UCSD-AML1 (cell line): ENCODE measurements around the gene PKNOX2.

ENCODE experiments used
- DNase-seq: peaks from one replicate; lab custom pipeline; 2025; ENCODE audit not compliant: unreplicated experiment; lab: John Stamatoyannopoulos, UW

PKNOX2 gene

DNA sequence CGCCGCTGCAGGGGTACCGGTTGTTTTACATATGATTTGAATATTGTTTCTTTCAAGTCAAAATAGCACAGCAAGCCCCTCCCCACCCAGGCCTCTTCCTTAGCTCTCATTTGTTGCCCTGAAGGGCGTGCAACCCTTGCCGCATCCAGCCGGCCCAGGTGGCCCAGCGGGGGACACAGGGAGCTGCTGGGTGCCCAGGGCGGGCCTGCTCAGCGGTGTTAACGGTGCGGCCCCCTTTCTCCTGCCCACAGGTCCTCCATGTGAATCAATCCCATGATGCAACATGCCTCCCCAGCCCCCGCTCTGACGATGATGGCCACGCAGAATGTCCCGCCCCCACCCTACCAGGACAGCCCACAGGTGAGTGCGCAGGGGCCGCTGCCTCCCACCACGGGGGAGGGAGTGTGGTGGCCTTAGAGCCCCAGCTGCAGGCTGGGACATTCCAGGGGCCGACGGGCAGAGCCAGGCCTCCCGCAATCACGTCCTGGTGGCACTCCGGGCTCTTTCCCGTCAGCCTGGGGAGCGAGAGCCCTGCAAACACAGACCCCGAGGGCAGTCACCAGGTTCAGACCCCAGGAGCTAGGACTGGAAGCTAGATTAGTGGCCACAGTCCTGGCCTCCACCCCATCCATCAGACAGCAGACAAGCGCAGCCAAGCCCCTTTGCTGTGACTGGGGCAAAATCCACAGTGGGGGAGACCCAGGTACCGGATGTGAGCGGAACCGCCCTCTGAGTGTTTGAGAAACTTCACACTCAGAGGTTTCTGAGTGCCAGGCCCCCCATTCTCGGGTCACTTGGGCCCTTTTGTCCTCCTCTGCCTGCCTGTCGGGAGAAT lies 186.7 kb downstream of the PKNOX2 start:
- no peak for DNase-seq

DNA sequence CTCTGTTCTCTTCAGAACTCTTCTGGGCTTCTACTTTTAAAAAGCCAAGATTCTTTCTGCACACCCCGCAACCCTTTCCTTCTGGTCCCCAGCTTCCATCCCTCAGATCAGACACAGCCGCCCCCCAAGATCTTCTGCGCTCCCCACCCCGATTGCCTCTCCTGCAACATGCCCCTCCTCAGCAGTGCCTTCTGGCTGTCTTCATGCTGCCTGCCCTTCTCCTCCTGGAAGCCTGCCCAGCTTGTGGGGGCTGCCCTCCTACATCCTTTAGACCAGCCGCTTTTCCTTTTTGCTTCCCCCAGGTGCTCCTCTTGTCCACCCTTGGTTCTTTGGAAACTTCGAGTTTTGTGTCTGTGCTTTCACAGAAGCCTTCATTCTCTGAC lies 187.3 kb downstream of the PKNOX2 start:
- DNase-seq: no peak

DNA sequence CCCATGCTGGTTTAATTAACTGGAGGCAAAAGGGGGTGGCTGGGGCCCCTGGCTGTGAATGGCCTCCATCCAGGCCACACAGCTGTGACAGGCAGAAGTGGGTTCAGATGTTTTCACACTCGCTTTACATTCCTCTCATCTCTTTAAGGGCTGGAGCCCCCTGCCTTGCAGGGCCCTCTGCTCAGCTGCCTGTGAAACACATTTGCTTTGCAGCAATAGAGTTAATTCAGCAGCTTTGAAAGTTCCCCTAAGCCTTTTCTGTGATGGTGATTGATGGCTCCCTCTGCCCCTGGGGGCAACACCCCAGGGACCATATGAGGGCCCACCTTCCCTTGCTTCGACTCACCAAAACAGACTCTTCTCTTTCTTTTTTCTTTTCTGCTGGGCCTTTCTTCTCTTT lies 192.2 kb downstream of the PKNOX2 start:
- no peak for DNase-seq

DNA sequence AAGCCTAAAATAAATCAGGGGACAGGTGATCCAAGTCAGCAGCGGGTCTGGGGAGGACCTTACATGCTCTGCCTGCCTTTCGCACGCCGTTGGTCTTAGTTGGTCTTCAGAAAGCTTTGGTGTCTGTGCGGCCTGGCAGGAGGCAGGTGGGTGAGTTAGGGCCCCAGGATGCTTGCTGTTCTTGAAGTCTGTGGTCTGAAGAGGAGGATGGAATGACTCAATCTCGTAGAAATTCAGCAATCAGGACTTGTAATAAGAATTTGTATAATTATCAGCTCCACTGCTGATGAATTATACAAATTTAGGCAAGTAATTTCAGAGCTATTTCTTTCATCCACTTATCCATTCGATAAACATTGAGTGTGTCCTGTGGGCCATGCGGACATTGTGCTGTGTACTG lies 193.0 kb downstream of the PKNOX2 start:
- no peak for DNase-seq

DNA sequence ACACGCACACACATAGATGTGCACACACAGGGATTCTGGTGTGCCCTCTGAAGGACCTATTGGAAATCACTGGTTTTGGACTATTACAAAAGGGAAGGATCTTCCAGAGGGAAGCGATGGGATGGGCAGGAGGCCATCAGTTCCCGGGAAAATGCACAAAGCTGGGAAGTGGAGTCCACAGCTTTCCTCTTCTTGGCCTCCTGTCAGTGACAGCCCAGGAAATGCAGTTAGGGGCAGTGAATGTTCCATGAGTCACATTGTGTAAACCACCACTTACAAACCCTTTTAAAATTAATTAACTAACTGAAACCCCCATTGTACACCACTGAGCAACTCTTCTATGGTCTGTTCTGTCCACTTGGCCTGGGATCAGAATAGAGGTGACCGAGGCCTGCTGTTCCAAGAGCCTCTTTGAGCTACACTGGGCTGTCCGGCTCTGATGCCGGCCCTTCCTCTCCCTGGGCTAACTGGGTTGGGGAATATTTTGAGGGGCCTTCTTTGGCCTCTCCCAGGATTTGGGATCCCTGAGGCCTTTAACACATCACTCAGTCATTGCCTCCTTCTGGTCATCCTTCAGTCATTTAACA lies 193.8 kb downstream of the PKNOX2 start:
- no peak for DNase-seq

DNA sequence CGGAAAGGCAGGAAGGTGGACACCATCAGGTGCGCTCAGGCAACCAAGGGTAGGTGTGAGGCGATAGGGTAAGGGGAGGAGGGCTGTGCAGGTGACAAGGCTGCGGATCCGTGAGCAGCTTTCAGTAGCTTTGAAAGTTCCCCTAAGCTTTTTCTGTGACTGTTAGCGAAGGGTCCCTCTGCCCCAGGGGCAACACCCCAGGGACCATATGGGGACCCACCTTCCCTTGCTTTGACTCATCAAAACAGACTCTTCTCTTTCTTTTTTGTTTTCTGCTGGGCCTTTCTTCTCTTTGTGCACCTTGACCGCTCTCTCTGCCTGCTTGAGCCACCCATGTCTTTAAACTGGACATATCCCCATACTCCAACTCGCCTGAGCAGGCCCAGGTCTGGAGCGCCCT lies 194.6 kb downstream of the PKNOX2 start:
- no peak for DNase-seq

DNA sequence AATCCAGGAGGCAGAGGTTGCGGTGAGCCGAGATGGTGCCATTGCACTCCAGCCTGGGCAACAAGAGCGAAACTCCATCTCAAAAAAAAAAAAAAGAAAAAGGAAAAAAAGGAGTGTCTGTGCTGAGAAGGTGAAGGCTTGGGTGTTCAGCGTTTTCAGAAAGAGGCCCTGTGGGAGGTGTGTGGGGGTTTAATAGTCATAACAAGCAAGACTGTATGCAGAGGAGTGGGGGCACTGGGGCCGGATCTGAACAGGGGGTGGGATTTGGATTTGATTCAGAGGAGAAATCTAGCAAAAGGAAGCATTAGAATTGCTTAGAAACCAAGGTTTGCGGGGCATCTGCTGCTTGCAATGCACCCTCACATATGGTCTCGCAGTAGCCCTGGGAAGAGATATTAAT lies 195.5 kb downstream of the PKNOX2 start:
- DNase-seq: no peak

DNA sequence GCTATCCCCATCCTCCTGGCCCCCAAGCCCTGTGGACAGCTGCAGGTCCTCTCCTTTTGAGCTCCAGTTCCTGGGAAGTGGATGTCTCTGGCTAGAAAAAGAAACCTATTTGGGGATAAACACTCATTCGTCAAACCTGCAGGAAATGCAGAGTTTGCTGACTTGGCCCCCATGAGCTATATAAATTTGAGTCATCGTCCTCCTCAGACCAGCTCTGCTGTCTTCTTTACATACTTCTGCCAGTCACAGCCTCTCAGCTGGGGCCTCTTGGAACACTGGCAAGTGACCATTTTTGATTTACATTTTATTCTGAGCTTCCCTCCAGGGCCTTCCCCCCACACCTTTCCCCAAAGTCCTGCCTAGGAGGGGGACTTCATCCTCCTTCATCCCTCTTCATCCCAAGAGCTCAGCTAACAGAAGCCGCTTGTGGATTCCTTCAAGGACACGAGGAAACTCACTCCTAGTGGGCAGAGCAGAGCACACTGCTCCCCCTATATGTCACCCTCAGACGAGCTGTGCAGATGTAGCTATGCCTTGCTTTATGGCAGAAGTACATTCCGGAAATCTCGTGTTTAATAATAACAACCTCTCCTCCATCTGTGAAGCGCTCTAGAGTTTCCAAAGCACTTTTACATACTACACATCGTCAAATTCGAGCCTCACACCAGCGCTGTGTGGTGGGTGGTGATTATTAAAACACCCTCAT lies 199.7 kb downstream of the PKNOX2 start:
- no peak for DNase-seq

DNA sequence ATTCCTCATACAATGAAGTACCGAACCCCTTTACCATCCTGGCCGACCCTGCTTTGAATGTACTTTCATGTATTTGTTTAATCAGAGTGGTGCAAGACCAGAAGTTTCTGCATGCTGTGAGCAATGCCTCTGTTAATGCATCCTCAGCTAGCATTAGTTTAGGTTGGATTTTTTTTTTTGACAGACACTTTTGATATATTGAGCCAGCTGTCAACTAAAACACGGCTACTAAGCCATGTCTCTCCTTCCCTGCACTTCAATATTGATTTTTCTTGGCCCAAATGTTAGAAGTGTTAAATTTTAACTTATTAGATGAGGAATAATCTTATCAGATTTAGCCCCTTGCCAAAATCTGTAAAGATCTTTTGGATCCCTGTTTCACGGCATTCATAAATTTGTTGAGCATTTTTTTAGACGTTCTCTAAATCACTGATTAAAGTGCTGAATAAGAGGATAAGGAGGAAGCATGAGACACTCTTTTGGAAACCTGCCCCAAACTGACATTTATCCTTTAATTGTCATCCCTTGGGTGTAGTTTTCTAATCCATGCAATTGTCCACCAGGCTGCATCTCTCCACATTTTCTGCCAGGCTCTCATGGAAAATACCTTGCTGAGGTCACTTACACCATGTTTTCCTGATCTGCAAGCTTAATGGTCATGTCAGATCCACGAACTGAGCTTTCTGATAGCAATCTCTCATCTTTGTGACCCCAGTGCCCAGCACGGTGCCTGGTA lies 200.8 kb downstream of the PKNOX2 start:
- DNase-seq: no peak

DNA sequence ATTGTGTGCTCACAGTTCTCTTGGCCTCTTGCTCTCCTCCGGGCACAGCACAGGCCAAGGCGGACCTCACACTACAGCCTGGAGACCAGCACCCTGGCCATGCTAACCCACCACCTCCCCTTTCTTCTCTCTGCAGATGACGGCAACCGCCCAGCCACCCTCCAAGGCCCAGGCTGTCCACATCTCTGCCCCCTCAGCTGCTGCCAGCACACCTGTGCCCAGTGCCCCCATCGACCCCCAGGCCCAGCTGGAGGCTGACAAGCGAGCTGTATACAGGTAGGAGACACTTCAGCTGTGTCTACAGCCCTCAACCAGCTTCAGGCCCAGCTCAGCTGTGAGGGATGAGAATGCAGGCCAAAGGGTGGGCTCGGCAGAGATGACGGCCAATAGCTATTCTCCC lies 203.2 kb downstream of the PKNOX2 start:
- no peak for DNase-seq

DNA sequence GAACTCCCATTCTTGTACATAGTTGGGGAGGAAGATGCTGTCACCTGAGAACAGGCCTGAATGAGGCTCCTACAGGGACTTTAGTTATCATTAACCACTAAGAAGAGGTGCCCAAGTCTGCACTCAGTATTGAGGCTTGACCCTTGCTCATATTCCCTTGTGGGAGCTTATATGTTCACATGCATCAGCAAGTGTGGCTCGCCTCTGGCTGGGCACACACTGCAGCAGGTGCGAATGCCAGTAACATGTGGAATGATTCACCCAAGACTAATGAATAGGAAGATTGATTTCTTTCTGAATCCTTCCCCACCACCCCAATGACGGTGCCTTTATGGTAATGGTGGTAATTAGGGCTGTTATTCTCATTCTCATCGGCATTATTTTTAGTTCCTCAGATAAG lies 204.2 kb downstream of the PKNOX2 start:
- DNase-seq: no peak

DNA sequence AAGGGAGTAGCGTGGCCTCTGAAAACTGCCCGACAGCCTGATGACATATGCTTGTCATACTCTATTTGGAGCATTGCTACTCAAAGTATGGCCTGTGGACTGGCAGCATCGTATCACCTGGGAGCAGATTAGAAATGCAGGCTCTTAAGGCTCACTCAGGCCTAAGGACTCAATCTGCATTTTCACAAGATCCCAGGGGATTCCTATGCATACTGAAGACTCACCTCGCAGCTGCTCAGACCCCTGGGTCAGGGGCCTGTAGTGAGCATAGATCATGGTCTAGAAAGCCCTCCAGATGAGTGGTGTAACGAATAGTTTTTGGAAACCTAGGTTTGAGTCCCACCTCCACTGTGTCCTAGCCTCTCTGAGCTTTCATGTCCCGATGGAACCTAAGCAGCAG lies 205.3 kb downstream of the PKNOX2 start:
- no peak for DNase-seq

DNA sequence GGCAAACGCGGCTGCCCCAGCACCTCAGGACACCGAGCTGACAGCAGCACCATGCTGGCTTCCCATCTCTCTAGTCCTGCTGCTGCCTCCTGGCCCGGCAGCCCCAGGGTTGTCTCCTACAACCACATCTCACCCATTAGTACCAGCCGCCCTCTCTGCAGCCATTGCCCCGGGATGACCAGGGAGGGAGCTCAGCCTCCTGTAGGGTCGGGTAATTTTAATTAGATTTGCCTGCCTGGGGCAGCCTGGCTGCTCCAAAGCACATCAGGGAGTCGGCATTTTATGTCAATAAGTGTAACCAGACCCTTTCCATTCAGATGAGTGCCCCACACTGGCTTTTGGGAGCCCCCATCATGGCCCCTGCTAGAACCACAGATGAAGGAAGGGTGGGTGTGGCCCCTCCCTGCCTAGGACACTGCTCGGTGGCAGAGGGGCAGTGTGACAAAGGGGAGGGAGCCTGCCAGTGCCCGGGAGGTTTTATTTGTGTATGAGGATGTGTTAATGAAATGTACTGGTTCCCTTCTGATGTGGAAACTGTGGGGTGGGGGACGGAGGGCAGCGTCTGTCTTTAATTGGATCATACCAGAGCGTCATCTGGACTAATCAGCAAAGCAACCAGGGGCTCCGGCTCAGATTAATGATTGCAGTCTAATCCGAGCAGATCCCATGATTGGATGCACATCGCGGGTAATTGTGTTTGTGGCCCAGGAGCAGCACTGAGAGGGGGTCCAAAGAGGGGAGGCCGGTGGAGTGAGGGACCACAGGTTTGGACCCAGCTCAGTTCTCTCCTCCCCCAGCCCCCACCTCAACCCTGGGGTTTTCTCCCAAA lies 206.2 kb downstream of the PKNOX2 start:
- no peak for DNase-seq

DNA sequence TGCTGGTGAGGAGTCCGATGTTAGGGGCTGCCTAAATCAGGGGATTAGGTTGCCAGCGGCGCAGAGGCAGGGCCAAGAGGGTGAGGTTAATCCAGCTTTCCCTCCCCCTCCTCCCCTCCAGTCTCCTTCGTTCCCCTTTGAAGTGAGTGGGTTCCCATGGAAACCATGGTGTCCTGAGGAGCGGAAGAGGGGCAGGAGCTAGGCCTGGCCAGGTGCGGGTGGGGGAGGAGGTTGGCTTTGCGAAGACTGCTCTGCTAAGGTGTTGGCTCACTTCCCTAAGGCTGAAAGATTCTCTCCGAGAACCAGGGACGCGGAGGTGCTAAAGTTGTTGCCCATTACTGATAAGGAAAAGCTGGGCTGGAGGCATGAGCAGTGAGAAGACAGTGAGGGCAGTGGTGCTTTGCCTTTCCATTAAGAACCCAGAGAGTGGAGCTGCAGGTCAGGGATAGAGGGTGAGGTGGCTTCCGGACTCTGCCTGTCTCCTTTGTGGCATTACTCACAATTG lies 206.9 kb downstream of the PKNOX2 start:
- no peak for DNase-seq

DNA sequence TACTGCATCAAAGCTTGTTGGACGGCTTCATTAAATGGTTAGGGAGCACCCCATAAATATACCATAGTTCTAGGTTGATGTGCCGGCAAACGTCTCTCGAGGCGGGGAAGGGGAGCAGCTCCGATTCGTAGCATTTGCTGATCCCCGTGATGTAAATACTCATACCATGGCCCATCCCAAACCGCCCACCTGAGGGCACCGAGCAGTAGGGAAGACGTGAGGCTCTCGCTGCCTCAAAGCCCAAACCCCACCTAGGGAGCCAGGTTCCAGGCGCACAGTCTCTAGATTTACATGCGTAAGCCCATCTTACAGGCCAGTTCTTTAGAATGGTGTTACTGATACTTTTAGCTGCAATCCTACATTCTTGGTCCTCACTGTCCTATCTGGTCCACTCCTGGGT lies 207.5 kb downstream of the PKNOX2 start:
- DNase-seq: no peak

DNA sequence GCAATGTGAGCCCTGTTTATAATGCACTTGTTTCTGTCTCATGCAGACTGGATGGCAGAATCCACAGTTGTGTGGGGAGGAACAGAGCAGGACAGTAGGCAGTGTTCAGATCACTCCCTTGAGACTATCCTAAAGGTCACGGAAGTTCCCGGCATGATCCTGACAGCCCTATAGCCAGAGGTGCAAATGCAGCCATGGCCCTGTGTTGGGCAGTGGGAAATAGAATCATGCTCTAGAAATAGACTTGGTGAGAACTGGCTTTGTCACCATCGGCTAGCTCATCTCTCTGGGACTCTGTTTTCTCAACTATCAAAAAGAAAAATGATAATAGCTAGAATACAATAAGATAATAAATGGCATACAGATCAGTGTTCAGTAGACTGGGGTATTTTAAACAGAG lies 208.4 kb downstream of the PKNOX2 start:
- DNase-seq: no peak

DNA sequence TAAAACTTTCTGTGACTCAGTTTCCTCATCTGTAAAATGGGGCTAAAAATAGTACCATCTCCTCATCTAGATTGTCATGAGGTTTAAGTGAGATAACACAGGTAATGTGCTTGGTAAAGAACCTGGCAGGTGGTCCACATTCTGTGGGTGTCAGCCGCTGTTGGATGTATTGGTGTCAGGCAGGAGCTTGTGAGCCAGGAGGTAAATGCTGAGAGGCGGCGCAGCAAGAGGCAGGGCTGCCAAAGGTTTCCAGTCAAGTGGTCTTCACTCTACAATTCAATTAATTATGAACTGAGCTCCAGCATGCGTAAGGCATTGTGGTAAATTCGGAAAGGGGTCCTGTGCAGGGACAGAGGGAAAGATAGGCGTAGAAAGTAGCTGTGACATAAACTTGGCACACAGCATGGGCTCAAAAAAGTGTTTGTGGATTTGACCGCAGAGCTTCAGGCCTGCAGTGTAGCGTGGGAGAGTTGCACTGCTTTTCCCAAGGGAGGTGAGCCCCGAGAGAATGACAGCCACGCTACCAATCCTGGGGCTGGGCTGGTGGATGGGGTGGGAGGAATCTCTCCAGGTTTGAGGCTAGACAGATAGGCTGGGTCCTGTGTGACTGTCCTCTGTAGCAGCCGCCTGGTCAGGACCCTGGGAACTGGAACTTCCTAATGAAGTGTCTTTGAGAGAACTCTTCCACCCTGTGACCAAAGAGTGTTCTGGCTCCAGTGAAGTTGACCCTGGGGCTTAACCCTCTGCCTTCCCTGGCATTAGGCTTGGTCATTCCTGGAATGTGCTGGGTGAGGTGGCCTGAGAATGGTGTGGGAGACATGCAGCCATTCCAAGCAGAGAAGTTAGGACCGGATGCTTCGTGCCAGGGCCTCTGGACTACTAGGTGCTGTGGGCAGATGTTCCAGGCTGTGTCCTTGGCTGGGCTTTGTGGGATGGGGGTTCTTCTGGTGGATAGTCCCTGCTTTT lies 209.2 kb downstream of the PKNOX2 start:
- DNase-seq: no peak

DNA sequence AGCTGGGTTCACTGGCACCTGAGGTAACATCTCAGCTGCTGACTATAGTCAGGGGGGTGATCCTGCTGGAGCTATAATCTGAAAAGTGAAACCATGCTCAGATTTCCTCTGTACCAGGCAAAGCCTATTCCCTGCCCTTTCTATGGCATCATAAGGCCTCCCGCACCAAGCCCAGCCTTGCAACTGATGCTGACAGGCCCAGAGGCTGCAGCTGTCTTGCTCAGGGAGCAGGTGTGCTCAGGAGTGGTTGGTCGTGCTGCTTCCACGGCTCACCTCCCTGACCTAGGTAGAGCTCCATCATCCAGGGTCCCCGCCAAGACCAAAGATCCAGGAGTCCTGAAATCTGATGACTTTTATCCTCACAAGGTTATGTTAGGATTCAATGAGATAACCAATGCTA lies 209.8 kb downstream of the PKNOX2 start:
- no peak for DNase-seq

DNA sequence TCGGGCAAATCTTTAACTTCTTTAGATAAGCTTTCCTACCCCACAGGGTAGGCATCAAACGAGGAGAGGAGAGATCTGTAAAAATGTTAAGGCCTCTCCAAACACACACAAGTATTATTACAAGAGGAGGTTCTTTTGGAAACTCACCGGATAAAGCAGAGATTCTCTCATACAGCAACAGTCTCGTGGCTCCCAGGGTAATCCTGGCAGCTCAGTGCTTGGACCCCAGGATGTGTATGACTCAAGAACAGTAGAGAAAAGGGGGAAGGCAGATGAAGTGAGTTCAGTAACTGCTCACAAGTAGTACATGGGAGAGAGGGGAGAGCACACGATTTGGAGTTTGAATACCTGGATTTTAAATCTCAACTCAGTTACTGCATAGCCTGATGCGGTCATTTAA lies 210.6 kb downstream of the PKNOX2 start:
- no peak for DNase-seq
